GM19023 (cell line): ENCODE measurements around the gene SLC1A5.
"Not testable (repeated sequence)": the region's sequence is repeated elsewhere in the genome, so short reads cannot be mapped to it uniquely, and the experiment has no call there.

ENCODE experiments used
- ATAC-seq: cut with Tn5 transposase; IDR thresholded peaks from one replicate; pipeline ENCODE4 v1.9.1; 2021; ENCODE audit warnings: mild to moderate bottlenecking, moderate library complexity; ENCODE audit not compliant: unreplicated experiment

SLC1A5 gene

DNA sequence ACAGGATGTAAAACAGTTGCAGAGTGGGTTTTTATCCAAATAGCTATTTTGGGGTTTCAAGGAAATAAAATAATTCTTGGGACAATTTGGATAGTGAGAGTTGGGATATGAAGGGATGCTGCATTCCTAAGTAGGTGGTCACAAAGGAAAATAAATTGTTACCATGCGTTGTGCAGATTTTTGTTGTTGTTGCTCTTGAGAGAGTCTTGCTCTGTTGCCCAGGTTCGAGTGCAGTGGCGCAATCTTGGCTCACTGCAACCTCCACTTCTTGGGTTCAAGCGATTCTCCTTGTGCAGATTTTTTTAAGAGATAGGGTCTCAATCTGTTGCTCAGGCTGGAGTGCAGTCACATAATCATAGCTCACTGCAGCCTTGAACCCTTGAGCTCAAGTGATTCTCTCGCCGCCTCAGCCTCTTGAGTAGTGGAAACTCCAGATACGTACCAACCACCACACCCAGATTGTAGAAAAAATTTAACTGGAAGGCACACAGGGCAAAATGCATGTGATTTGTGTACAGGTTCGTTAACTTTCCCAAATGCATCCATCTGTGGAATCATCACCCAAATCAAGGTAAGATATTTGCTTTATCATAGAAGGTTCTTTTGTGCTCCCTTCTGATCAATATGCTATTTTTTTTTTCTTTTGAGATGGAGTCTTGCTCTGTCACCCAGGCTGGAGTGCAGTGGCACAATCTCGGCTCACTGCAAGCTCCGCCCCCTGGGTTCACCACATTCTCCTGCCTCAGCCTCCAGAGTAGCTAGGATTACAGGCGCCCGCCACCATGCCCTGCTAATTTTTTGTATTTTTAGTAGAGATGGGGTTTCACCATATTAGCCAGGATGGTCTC lies 16.0 kb downstream of the SLC1A5 start:
- no peak for ATAC-seq

DNA sequence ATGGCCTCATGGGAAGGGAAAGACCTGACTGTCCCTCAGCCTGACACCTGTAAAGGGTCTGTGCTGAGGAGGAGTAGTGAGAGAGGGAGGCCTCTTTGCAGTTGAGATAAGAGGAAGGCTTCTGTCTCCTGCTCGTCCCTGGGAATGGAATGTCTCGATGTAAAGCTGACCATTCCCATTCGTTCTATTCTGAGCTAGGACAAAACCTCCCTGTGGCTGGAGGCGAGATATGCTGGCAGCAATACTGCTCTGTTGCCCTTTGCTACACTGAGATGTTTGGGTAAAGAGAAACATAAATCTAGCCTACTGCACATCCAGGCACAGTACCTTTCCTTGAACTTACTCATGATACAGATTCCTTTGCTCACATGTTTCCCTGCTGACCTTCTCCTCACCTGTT lies 19.6 kb downstream of the SLC1A5 start:
- not testable (repeated sequence) for ATAC-seq

- ATAC-seq: no peak
Observed at GRCh38 chr19:46766569-46767317, 21.7 kb downstream of the SLC1A5 start.

DNA sequence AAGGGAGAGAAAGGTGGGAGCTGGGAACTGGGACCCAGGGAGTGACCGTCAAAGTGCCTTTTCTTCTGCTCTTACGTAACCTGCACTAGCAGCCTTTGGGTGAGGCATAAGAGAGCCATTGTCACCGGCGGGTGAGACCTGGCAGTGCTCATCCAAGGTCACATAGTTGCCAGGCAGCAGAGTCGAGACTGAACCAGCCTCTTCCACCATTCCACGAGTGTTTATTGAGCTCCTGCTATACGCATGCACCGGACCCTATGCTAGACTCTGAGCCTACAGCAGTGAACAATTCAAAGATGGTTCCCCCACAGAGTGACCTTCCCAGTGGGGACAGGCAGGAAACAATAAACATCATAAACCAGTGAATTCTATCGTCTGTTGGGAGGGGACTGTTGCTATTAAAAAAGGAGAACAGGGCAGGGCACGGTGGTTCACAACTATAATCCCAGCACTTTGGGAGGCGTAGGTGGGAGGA lies 23.5 kb downstream of the SLC1A5 start:
- no peak for ATAC-seq

DNA sequence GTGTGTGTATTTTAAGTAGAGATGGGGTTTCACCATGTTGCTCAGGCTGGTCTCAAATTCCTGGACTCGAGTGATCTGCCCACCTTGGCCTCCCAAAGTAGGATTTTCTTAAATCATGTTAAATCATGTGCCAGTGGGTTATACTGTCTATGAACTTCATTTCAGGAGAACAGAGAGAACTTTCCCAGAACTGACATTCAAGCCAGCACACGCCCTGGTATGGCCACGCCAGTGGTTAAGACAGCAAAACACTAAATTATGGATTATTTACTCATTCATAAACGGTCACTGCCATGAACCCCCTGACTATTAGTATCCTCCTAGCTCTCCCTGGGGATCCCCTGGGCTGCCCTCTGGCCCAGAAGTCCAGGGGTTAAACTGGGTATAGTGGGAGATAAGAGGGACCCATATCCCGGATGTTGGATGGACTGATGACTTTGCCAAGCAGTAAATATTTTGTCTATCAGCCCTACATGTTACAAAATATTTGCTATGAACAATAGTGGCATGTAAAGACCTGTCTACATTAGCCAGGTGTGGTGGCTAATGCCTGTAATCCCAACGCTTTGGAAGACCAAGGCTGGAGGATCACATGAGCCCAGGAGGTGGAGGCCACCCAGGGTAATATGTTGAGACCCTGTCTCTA lies 26.0 kb downstream of the SLC1A5 start:
- ATAC-seq: no peak

DNA sequence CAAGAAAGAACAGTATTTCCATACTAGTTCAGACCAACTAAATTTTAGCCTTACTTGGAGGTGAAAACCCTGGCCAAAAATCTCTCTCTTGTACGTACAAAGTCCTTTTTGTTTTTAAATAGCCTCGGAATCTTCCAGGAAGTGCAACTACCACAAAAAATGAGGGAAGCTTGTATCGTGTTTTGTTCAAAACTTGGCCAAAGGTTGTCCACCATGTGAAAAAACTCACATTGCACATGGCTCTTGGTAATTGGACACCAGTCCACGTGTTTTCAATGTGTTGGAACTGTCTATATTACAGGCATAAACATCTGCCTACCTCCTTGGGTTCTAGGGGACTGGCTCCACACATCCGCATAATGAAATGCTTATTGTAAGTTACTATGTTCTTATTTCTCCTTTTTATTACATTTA lies 27.0 kb downstream of the SLC1A5 start:
- ATAC-seq: no peak

- ATAC-seq: not testable (repeated sequence)
Observed at GRCh38 chr19:46760897-46761296, 27.5 kb downstream of the SLC1A5 start.

DNA sequence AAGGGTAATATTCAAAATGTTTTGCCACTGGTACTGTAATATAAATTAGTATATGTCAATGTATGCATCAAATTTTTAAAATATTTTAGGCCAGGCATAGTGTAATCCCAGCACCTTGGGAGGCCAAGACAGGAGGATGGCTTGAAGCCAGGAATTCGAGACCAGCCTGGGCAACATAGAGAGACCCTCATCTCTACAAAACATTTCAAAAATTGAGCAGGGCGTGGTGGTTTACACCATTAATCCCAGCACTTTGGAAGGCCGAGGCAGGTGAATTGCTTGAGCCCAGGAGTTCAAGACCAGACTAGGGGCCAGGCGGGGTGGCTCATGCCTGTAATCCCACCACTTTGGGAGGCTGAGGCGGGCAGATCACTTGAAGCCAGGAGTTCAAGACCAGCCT lies 28.0 kb downstream of the SLC1A5 start:
- ATAC-seq: no peak

- no peak for ATAC-seq
Observed at GRCh38 chr19:46759817-46760333, 28.5 kb downstream of the SLC1A5 start.

DNA sequence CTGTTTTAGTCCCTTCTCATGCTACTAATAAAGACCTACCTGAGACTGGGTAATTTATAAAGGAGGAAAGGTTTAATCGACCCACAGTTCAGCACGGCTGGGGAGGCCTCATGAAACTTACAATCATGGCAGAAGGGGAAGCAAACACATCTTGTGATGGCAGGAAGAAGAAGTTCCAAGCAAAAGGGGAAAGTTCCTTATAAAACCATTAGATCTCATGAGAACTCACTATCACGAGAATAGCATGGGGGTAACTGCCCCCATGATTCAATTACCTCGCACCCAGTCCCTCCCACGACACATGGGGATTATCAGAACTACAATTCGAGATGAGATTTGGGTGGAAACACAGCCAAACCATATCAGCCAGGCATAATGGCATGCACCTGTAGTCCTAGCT lies 29.2 kb downstream of the SLC1A5 start:
- no peak for ATAC-seq

DNA sequence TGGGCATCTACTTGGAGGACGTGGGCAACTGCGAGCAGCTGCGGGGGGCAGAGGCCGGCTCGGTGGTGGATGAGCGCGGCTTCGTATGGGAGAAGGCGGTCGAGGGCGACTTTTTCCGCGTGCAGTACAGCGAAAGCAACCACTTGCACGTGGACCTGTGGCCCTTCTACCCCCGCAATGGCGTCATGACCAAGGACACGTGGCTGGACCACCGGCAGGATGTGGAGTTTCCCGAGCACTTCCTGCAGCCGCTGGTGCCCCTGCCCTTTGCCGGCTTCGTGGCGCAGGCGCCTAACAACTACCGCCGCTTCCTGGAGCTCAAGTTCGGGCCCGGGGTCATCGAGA lies 31.9 kb downstream of the SLC1A5 start:
- ATAC-seq: no peak

- ATAC-seq: no peak
Observed at GRCh38 chr19:46755853-46756543, 32.4 kb downstream of the SLC1A5 start.

DNA sequence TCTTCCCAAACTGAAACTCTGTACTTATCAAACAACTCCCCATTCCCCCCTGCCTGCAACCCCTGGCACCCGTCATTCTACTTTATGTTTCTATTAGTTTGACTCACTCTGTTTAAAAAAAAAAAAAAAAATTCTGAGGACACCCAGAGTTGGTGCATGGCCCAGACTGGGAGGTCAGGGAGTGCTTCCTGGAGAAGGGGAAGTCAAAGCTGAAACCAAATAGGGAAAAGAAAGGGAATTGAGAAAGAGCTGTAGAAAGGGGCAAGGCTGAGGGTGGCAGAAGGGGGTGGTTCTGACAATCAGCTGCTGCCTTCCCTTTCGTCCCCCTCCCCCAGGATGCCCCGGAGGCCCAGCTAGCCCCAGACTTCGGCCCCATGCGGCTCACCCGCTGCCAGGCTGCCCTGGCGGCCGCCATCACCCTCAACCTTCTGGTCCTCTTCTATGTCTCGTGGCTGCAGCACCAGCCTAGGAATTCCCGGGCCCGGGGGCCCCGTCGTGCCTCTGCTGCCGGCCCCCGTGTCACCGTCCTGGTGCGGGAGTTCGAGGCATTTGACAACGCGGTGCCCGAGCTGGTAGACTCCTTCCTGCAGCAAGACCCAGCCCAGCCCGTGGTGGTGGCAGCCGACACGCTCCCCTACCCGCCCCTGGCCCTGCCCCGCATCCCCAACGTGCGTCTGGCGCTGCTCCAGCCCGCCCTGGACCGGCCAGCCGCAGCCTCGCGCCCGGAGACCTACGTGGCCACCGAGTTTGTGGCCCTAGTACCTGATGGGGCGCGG lies 33.1 kb downstream of the SLC1A5 start:
- ATAC-seq: no peak

DNA sequence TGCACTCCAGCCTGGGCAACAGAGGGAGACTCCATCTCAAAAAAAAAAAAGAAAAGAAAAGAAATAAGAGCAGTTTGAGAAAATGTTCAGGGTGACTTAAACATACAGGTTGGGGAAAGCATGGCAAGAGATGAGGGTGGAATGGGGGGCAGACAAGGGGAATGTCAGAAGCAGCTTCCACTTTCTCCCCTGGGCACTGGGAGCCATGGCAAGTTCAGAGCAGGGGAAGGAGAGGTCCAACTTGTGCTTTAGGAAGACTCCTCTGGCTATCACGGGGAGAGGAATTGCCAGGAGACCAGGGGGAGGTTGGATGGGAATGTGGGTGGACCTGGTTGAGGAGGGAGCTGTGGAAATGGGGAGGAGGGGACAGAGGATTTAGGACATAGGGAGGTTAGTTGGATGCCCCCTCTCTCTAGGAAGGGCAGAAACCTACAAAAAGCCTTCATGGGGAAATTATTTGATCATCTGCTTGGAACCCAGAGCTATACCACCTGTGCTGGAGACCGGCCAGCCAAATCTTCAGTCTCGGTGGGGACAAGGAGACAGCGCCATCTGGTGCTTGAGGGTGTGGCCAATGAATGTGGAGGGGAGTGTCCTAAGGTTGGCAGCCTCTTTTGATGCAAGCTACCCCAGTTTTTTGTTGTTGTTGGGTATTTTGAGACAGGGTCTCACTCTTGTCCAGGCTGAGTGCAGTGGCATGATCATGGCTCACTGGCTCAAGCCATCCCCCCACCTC lies 34.8 kb downstream of the SLC1A5 start:
- no peak for ATAC-seq

DNA sequence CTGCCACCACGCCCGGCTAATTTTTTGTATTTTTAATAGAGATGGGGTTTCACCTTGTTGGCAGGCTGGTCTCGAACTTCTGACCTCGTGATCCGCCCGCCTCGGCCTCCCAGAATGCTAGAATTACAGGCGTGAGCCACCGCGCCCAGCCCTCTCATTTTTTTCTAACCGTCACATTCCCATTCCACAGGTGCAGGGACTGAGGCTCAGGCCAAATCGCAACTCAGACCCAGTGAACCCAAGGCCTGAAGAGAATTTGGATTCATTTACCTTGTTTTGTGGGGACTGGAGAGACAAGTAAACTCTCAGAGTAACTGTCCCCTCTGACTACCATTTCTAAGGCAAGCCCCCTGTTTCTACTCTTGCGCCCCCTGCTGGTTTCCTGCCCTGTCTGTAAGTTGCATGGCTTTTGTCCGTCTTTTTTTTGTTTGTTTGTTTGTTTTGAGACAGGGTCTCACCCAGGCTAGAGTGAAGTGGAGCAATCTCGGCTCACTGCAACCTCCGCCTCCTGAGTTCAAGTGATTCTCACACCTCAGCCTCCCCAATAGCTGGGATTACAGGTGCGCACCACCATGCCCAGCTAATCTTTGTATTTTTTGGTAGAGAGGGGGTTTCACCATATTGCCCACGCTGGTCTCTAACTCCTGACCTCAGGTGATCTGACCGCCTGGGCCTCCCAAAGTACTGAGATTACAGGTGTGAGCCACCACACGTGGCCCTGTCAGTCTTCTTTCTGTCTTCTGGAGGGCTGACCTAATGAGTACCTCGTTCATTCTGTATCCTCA lies 39.9 kb downstream of the SLC1A5 start:
- no peak for ATAC-seq

- ATAC-seq: peak; percentile 51
Observed at GRCh38 chr19:46746281-46747057, 41.9 kb downstream of the SLC1A5 start, which contains the start of gene STRN4. TSS of gene STRN4 (minus strand) at chr19:46746450. CDS start at chr19:46746430, 20 bp downstream.

DNA sequence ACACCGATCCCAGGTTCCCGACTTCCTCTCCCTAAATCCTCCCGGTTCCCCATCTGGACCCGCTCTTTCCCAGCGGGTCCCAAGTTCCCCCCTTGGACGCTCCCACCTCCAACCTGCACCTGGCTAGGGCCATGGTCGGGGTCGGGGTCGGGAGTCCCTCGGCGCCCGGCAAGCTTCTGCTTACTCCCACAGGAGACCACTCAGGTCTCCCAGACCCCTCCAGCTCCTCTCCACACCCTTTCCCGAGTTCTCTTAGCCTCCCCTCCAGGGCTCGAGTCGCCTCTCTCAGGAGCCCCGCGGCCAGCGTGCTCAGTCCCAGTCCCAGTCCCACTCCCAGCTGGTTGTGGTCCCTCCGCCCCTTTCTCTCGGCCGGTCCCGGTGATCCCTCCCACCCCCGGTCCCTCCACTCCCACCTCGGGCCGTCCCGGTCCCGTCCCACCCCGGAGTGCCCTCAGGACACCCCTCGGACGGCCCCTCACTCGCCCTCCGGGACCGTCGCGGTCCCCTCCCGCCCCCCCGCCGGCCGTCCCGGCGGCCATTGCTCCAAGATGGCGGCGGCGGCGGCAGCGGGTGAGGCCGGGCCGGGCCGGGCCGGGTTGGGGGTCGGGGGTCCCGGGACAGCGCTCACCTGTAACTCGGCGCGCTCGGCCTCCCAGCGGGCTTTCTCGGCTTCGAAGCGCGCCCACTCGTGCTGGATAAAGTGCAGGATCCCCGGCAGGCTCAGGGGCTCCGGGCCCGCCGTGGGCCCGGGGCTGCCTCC lies 42.7 kb downstream of the SLC1A5 start, which contains the start of gene FKRP:
Gene FKRP, plus strand, starts transcription at position 537 of the 760 bp plus-strand sequence. CDS start 9,394 bp downstream, outside the sequence.
- ATAC-seq: no peak
